ENCODE results near the gene SLC22A8.

- TF ChIP-seq CTCF (IDR thresholded peaks at IDR 0.05) (no peak), EZH2 (IDR thresholded peaks at IDR 0.05) (no peak)
Measured at GRCh38 chr11:63012839-63013238, 2.8 kb downstream of the SLC22A8 start.

Measured in neural progenitor cell (in vitro differentiated cells).